GM12878 (cell line): ENCODE results near the gene ARL2.

ENCODE experiments used
- ASH2L ChIP-seq: fragments of 300-600, 200-600 bp; sonication (generic); IDR thresholded peaks from 2 replicates; pipeline ENCODE4 v1.6.1; 2017; ENCODE audit warnings: low read depth, mild to moderate bottlenecking, borderline replicate concordance
- ATF2 ChIP-seq: IDR thresholded peaks from 2 replicates; pipeline ENCODE4 v1.6.1; 2012; ENCODE audit warnings: low read length, inconsistent platforms
- CTCF ChIP-seq, 3 experiments: IDR thresholded peaks in 2 of 3; conservative IDR thresholded peaks in 1 of 3; 2 replicates each; pipeline ENCODE4 v1.5.1; 2011; ENCODE audit warnings: low read depth in 3 of 3, low read length in 3 of 3, mild to moderate bottlenecking in 3 of 3, control low read depth in 2 of 3, moderate library complexity in 2 of 3, inconsistent platforms in 1 of 3, mixed read lengths in 1 of 3; ENCODE audit not compliant: control insufficient read depth in 2 of 3, insufficient read depth in 1 of 3; ENCODE audit errors: extremely low read depth in 1 of 3
- EGR1 ChIP-seq, 2 experiments: IDR thresholded peaks; 1 replicate in 1 of 2; 2 replicates in 1 of 2; pipeline ENCODE4 v1.6.1; 2011 to 2012; ENCODE audit warnings: low read depth in 2 of 2, low read length in 2 of 2, borderline replicate concordance in 1 of 2, mild to moderate bottlenecking in 1 of 2, moderate library complexity in 1 of 2
- IRF3 ChIP-seq: fragments of 450-650 bp; IDR thresholded peaks from 2 replicates; pipeline ENCODE4 v1.6.1; 2014; ENCODE audit warnings: mild to moderate bottlenecking
- MAX ChIP-seq: IDR thresholded peaks from 2 replicates; pipeline ENCODE4 v1.6.1; 2012; ENCODE audit warnings: low read depth, low read length, improper control_type of control experiment
- NFIC ChIP-seq: IDR thresholded peaks from 2 replicates; pipeline ENCODE4 v1.6.1; 2012; ENCODE audit warnings: low read depth, mild to moderate bottlenecking, inconsistent platforms, low read length, moderate library complexity
- PKNOX1 ChIP-seq: fragments of 450-650 bp; IDR thresholded peaks from 2 replicates; pipeline ENCODE4 v1.6.1; 2016; ENCODE audit warnings: mild to moderate bottlenecking
- POLR2A ChIP-seq: IDR thresholded peaks from 2 replicates; pipeline ENCODE4 v1.6.1; 2011; ENCODE audit warnings: low read depth, mild to moderate bottlenecking, low read length
- POLR2AphosphoS5 ChIP-seq: IDR thresholded peaks from 2 replicates; pipeline ENCODE4 v1.6.1; 2011; ENCODE audit warnings: mild to moderate bottlenecking, low read length, inconsistent platforms

DNA sequence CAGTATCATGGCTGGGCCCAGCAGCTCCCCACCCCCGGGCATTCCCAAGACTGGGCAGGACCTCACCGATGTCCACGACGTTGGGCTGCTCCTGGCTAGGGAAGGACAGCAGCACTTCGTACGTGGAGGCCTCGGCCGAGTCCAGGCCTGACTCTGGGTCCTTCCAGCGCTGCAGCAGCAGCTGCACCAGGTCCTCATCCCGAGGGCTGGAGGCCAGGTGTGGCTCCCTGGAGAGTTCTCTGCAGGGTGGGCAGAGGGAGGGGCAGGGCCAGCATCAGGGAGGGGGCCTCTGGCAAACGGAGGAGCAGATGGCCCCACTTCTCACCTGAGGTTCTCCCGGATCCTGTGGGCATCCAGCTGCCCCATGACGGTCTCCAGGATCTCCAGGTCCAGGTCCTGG, 44.1 kb downstream of the ARL2 start:
- no peak for TF ChIP-seq CTCF (IDR thresholded peaks at IDR 0.05 in 2 of 3, conservative IDR thresholded peaks at IDR 0.05 in 1 of 3; ENCODE audit: control insufficient read depth in 2 of 3, extremely low read depth in 1 of 3, insufficient read depth in 1 of 3, low read depth in 3 of 3, low read length in 3 of 3)
- no peak for TF ChIP-seq MAX
- TF ChIP-seq IRF3: no peak
- no peak for TF ChIP-seq ASH2L
- no peak for TF ChIP-seq ATF2
- no peak for TF ChIP-seq PKNOX1
- TF ChIP-seq POLR2A: no peak
- no peak for TF ChIP-seq EGR1 (IDR thresholded peaks at IDR 0.05; ENCODE audit: borderline replicate concordance in 1 of 2, low read depth in 2 of 2, low read length in 2 of 2)
- TF ChIP-seq NFIC: no peak
- TF ChIP-seq POLR2AphosphoS5: no peak
